GM18526 (cell line): ENCODE results near the gene DEFB113.

Experiments
- POLR2A ChIP-seq: IDR thresholded peaks from 3 replicates; pipeline ENCODE4 v1.6.1; 2011; ENCODE audit not compliant: insufficient read length; ENCODE audit errors: extremely low read depth

The DEFB113 gene

DNA sequence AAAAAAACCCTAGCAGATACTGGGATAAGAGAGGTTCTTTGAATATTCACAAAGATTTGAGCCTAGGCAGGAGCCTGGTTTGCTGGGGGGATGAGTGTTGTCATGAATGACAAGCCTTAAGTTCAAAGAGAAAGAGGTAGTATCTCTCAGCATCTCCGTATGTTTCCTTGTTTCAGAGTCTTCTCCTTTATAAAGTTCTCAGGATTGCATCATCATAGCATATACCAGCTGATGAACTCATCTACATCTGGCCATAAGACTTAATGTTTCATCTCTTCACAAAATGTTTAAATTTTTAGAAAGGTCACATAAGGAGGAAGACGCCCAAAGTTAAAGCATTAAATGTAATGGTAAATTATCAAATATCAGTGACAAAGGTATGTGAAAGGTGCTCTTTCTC lies 22.6 kb downstream of the DEFB113 start:
- TF ChIP-seq POLR2A = no peak

DNA sequence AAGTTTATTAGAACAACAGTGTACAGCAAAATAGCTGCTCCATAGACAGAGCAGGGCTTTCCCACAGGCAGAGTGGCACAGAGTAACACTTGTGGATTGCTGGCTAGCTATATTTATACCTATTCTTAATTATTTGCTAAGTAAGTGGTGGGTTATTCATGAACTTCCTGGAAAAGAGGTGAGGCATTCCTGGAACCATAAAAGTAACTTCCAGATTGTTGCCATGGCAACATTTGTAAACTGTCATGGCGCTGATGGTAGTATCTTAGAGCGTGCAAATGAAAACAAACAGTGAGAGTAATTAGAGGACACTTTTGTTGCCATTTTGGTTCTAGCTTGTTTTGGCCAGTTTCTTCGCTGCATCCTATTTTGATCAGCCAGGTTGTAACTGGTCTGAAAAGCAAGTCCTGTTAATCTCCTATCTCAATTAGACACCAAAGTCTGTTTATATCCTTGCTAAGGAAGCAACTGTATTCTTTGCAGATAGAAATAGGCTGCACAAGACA lies 29.4 kb downstream of the DEFB113 start:
- TF ChIP-seq POLR2A = no peak

DNA sequence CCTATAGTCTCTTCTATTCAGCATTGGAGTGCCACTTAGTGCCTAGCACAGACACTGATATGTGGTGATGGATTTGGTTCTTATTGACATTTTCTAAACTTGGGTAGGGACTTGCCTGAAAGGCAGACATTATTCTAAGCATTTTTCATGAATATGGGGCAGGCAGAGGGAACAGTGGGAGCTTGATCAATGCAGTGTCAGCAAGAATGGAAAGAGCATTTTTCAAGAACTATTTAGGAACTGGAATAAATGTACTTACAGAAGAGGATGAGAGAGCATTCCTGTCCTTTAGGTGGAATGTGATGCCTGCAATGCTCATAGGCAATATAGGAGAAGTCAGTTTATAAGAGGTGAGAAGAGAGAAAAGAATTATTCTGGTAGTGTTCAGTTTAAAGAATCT lies 31.6 kb downstream of the DEFB113 start:
- TF ChIP-seq POLR2A = no peak

- TF ChIP-seq POLR2A = no peak
Measured at GRCh38 chr6:49937017-49937416, 32.4 kb downstream of the DEFB113 start.

DNA sequence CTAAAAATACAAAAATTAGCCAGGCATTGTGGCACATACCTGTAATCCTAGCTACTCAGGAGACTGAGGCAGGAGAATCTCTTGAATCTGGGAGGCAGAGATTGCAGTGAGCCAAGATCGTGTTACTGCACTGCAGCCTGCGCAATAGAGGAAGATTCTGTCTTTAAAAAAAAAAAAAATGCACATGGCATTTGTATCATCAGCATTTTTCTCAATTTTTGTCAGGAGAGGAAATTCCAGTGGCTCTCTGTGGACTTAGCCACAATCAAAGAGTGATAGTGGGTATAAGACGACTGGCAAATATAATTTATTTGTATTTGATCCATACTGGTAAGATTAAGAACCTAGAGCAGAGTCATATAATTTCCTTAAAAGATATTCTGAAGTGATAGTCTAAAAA lies 34.0 kb downstream of the DEFB113 start:
- no peak for TF ChIP-seq POLR2A

GRCh38 chr6:49934770-49935169 lies 34.7 kb downstream of the DEFB113 start:
- TF ChIP-seq POLR2A = no peak

- TF ChIP-seq POLR2A = no peak
Measured at GRCh38 chr6:49933526-49933925, 35.9 kb downstream of the DEFB113 start.

DNA sequence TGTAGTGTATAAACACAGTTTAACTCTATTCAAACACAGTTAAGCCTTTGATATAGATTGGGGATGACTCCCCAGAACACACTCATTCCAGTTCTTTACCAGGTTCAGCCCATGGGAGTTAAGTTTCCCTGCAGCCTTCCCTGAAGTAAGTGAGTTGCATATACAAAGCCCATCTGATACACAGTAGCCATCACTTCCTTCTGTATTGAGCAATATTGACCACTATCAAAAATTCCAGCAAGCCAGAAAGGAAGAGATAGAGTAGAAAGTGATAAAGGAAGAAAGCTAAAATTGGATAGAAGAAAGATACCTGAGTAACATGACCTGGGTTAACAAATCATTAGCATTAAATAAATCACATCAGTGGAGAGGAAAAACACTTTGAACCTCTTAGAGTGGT lies 40.1 kb downstream of the DEFB113 start:
- no peak for TF ChIP-seq POLR2A

DNA sequence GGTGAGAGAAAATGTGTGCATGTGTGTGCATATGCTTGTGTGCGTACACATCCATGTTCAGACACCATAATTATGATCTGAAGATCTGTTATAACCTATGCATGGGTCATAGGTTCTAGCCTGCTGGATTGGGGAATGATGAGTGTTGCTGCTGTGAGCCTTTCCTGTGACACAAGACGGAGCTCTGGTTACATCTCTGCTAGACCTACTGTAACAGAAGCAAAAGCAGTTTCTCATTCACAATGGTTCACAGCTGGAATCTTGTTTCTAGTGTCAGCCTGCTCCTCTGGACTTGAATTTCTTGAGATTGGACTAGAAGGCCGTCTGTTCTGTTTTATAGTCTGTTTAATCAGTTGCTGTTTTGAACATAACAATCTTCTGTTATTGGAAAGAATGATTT lies 45.6 kb downstream of the DEFB113 start:
- TF ChIP-seq POLR2A = no peak

GRCh38 chr6:49919935-49920644 lies 49.3 kb downstream of the DEFB113 start:
- TF ChIP-seq POLR2A = no peak

- TF ChIP-seq POLR2A = no peak
Measured at GRCh38 chr6:49919261-49919660, 50.2 kb downstream of the DEFB113 start.

GRCh38 chr6:49918787-49919186 lies 50.6 kb downstream of the DEFB113 start:
- TF ChIP-seq POLR2A = no peak
